AG20443 (cell line): ENCODE results near the gene IFNAR2.

Source experiments
- DNase-seq: peaks from one replicate; pipeline ENCODE4 v3.0.0; 2012; ENCODE audit warnings: low spot score, mixed read lengths

IFNAR2 gene

DNA sequence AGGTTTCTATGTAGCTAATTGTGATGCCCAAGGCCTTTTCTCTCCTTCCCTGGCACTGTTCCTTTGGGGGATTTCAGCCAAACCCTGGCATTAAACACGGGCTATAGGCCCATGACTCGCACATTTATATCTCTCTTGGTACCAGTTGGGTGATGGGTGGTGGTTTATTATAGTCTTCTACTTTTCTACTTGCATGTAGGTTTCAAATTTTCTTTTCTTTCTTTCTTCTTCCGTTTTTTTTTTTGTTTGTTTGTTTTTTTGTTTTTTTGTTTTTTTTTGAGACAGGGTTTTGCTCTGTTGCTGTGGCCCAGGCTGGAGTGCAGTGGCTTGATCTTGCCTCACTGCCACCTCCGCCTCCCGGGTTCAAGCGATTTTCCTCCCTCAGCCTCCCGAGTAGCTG is 37.5 kb downstream of the IFNAR2 start:
- DNase-seq, result no peak

- DNase-seq, result no peak
Measured at GRCh38 chr21:33268393-33268736, 38.6 kb downstream of the IFNAR2 start.

- DNase-seq, result no peak
Measured at GRCh38 chr21:33268737-33269441, 39.2 kb downstream of the IFNAR2 start.

DNA sequence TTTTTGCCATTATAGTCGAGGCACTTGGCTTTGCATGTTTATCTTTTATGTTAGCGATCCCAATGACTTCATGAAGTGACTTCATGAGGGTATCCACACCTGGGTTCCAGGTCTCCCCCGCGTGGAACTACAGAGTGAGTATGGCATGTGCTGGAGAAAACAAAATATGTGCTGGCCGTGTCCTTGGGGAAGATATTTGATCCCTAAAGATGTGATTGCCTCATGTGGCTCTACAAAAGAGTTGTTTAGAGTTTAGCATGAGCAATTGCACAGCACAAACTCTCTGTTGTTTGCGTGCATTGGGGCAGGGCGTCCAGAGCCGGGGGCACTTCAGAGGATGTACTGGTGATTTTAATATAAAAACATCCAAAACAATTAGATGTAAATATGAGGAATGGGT is 41.2 kb downstream of the IFNAR2 start:
- DNase-seq, result no peak

- DNase-seq, result no peak
Measured at GRCh38 chr21:33273044-33273443, 43.3 kb downstream of the IFNAR2 start.

DNA sequence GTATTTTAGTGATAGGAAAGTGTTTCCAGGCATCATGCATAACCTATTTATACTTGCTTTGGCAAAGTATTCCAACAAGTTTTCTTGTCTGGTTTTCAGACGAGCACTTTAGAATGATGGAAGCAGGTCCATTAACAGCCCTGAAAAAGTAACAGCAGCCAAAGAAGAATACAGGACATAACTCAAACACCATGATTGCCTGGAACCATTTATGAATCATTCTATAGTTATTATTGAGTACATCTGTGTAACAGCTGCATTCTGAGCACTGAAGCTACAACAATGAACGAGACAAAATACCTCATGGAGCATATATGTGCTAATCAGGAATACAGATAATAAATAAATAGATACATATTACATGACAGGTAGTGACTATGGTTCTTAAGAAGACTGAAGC is 49.0 kb downstream of the IFNAR2 start:
- DNase-seq, result no peak

GRCh38 chr21:33279330-33279820 is 49.6 kb downstream of the IFNAR2 start:
- DNase-seq, result no peak
